GM18951 (cell line): ENCODE data around the gene YPEL1.

Experiments
- POLR2A ChIP-seq: IDR thresholded peaks from 4 replicates; pipeline ENCODE4 v1.6.1; 2011; ENCODE audit warnings: mild to moderate bottlenecking; ENCODE audit not compliant: insufficient read length, insufficient read depth; ENCODE audit errors: extremely low read depth
- in situ Hi-C: fragments of 300-500 bp; cut with MboI; formaldehyde crosslinking; loops from one replicate; pipeline ENCODE4 v1.12.0; 2022; ENCODE audit warnings: low sequenced_read_pairs, mixed read lengths, inconsistent platforms; ENCODE audit not compliant: unreplicated experiment

The YPEL1 gene

DNA sequence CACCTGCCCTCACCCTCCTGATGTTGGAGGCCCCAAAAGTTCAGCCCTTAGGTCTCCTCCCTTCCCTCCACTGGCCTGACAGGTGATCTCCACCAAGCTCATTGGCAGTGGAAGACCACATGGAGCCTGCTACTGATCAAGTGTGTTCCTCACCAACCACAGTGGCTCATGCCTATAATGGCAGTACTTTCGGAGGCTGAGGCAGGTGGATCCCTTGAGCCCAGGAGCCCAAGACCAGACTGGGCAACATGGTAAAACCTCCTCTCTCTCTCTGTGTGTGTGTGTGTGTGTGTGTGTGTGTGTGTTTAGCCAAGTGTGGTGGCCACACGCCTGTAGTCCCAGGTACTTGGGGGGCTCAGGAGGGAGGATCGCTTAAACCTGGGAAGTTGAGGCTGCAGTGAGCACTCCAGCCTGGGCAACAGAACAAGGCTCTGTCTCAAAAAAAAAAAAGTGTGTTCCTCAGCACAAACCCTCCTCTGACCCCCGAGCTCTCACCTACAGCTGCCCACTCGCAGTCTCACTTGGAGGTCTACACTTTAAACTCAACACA lies 4.3 kb upstream of the YPEL1 start:
- TF ChIP-seq POLR2A: no peak
- in situ Hi-C loops: no loop called here

- in situ Hi-C loops: no loop called here
- no peak for TF ChIP-seq POLR2A
Observed at GRCh38 chr22:21738966-21739365, 3.4 kb upstream of the YPEL1 start.

DNA sequence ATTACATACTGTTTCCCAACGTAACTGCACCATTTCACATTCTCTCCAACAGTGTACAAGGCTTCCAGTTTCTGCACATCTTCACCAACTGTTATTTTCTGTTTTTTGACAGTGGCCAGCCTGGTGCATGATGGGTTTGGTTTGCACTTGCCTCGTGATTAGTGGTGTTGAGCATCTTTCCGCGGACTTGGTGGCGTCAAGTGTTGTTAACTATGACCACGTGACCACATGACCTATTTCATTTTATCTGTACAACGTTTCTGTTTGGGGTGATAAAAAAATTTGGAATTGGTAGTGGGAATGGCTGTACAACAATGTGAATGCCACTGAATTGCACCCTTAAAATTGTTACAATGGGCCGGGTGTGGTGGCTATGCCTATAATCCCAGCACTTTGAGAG lies 2.5 kb upstream of the YPEL1 start:
- in situ Hi-C loops: no loop called here
- TF ChIP-seq POLR2A: no peak

- in situ Hi-C loops: no loop called here
- TF ChIP-seq POLR2A: no peak
Observed at GRCh38 chr22:21736948-21737347, 1.4 kb upstream of the YPEL1 start.

DNA sequence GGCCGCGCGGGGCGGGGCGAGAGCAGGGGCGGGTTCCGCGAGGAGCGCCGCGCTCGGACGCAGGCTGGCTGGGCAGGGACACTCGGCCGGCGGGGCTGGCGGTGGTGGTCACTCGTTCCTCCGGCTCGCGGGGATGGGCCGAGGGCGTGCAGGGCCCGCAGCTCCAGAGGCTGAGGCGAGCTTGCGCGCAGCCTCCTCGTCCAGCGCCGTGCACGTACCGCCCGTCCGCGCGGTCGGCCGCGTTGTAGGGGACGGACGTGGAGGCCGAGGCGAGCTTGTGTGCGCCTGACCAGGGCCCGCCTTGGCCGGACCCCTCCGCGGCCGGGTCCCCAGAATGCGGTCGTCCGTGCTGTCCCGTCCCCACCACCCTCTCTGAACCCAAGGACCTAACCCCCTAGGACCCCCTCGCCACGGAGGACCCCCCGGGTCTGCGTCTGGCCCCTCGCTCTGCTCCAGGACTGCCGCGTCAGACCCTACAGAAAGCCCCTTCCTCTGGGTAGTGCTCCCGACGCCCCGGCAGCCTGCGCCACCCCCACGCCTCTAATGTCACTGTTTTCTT lies 569 bp upstream of the YPEL1 start:
- no peak for TF ChIP-seq POLR2A
- in situ Hi-C loops: no loop called here

DNA sequence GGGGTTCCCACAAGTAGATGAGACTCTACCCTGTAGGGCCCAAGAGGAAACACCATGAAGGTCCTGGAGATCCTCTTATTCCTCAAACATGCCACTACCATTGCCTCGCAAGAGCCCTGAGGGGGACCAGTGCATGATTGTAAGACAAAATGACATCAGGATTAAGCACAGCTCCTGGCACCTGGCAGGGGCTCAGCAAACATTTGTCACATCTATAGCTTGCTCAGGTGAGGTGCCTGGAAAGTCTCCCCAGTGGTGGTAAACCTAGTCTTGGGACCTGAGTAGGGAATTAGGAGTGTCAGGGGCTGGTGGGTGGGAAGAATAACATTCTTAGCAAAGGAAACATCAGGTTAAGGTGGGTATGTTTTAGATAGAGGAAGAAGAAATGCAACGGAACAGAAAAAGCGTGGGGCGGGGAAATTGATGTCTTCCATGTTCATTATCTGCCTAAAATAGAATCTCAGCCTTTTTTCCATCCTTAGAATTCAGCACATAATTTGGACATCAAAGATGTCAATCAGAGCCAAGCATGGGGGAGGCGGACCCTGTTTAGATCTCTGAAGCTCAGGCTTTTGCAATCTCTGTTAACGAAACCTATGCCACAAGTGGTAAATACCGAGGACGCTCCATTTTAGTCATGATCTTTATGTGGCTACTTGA lies 924 bp downstream of the YPEL1 start:
- in situ Hi-C loops: no loop called here
- TF ChIP-seq POLR2A: no peak

DNA sequence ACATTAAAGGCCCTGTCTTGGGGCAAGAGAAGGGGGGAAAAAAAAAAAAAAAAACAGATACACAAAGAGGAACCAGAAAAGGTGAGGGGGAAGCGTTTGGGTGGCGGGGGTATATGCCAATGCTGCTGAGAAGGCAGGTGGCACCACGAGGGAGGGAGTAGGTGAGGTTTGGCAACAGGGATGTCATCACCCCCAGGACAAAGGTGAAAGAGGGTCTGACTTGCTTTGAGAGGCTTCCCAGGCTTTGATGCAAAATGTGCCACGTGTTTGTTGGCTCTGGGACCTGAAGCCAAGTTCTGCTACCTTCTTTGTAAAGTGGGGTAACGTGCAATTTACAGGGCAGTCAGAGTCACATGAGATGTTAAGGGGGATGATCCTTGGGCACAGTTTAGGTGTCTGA lies 4.1 kb downstream of the YPEL1 start:
- no peak for TF ChIP-seq POLR2A
- in situ Hi-C loops: no loop called here

DNA sequence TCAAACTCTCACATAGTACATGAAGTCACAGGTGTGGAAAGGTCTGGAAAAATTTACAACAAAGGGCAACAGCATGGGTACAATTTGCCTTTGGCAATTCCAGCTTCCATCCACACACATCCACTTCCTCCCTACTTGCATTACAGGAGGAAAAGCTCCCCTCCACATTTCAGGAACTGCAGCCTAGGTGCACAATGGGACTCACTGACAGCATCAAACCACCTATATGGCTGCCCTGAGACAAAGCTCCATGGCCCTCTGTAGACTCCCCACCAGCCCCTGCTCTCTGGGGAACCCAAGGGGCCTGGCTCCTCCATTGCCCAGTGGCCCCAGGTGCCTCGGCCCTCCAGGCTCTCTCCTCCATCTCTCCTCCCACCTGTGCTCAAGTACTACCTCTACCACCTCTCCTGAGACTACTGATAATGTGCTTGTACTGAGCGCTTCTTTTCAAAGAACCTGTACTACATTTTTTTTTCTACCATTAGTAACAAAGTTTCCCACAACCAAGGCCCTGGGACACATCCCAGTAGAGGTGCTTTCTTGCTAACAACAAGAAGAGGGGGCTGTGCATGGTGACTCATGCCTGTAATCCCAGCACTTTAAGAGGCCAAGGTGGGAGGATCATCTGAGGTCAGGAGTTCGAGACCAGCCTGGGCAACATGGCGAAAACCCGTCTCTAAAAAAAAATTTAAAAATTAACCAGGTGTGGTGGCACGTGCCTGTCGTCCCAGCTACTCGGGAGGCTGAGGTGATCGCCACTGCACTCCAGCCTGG lies 4.9 kb downstream of the YPEL1 start:
- no peak for TF ChIP-seq POLR2A
- in situ Hi-C loops: no loop called here

DNA sequence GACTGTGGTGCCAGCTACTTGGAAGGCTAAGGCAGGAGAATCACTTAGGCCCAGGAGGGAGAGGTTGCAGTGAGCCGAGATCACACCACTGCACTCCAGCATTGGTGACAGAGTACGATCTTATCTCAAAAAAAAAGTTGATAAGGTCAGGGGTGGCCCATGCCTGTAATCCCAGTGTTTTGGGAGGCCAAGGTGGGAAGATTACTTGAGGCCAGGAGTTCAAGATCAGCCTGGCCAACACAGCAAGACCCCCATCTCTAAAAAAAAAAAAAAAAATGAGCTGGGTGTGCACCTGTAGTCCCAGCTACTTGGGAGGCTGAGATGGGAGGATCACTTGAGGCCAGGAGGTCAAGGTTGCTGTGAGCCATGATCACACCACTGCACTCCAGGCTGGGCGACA lies 6.4 kb downstream of the YPEL1 start:
- in situ Hi-C loops: loop anchor here (10.0 kb wide), 1 partner anchor 206 kb away; no protein-coding TSS in a partner anchor

GRCh38 chr22:21728270-21728669 lies 7.3 kb downstream of the YPEL1 start:
- no peak for TF ChIP-seq POLR2A

GRCh38 chr22:21727768-21728167 lies 7.8 kb downstream of the YPEL1 start:
- in situ Hi-C loops: loop anchor here (10.0 kb wide), 1 partner anchor 207 kb away; no protein-coding TSS in a partner anchor
- TF ChIP-seq POLR2A: no peak

More at GRCh38 chr22:21728270-21728669, 7.3 kb downstream of the YPEL1 start:
- in situ Hi-C loops: loop anchor here (10.0 kb wide), 1 partner anchor 207 kb away; no protein-coding TSS in a partner anchor

DNA sequence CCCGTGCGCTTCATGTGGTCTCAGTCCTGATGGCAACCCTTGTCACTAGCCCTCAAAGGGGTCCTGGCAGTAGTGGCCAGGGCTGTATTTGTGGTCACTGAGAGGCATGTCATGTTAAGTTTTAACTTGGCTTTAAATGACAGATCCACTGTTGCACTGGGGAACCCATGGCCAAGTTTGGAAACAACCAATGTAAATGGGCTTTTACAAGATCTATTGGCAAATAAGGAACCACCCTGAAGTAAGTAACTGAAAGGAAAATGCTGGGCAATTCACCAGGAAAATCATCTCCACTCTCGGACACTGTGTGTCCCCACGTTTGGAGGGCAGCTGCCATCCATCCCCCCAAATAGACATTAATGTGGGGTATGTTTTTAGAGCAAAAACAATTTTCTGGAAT lies 8.4 kb downstream of the YPEL1 start:
- in situ Hi-C loops: loop anchor here (10.0 kb wide), 1 partner anchor 208 kb away; no protein-coding TSS in a partner anchor
- TF ChIP-seq POLR2A: no peak

DNA sequence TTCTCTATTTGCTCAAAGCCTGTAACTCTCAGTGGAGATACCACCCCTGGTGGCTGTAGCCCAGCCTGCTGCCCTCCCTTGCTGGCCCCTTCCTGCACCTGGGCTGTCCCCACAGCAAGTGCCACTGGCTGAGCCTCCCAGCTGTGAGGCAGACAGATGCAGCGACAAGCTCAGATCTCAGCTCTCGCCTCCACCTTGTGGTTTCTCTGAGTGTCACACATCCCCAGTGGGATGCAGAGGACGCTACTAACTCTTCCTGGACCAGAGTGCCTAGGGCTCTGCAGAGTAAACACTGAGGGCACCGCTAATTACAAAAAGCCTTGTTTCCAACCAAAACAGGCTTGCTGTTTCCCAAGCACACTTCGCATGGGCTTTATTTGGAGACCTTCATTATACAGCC lies 8.9 kb downstream of the YPEL1 start:
- in situ Hi-C loops: loop anchor here (10.0 kb wide), 1 partner anchor 208 kb away; no protein-coding TSS in a partner anchor
- no peak for TF ChIP-seq POLR2A
